ENCODE measurements around the gene ANKRD7.

GRCh38 chr7:118179191-118179590 is 45.3 kb upstream of the ANKRD7 start:
- TF ChIP-seq CTCF (IDR thresholded peaks at IDR 0.05; ENCODE audit: low read length) (no peak), EZH2phosphoT487 (IDR thresholded peaks at IDR 0.05; ENCODE audit: low read length) (no peak), EZH2 (optimal IDR thresholded peaks at IDR 0.05; ENCODE audit: low read depth, low read length) (no peak)

Data from MM.1S (cell line).